Breast epithelium (tissue), 4 donors: ENCODE results near the gene RGS9. TPM values are rescaled to one million over a fixed set of nuclear protein-coding genes. Genes with fewer than 3 reads are reported as not detected.
A peak's percentile ranks its signal among the peaks of the same experiment; 100 is the strongest.

Experiments
- DNase-seq, 2 donors: peaks; one replicate each; pipeline ENCODE4 v3.0.0-alpha.2; 2019; ENCODE audit warnings: low spot score in 2 of 2
- H3K27ac ChIP-seq, 2 donors: fragments of 200-600 bp; sonication (generic) in 1 of 2; one replicate each; pipeline ENCODE4 v1.5.1; 2016 to 2019; ENCODE audit warnings: mild to moderate bottlenecking in 1 of 2
- H3K27me3 ChIP-seq, 2 donors: fragments of 200-600 bp; sonication (generic) in 1 of 2; one replicate each; pipeline versions ENCODE4 v1.5.1 to v1.6.0; 2017 to 2019; ENCODE audit warnings: control low read depth in 1 of 2, mild to moderate bottlenecking in 1 of 2
- H3K36me3 ChIP-seq: fragments of 200-600 bp; one replicate; pipeline ENCODE4 v1.5.1; 2019
- H3K4me1 ChIP-seq, 2 donors: fragments of 200-600 bp; sonication (generic); one replicate each; pipeline ENCODE4 v1.5.1; 2016 to 2019; ENCODE audit warnings: control low read depth in 1 of 2
- H3K4me3 ChIP-seq, 3 donors: fragments of 200-600 bp; sonication (generic); 1 replicate in 2 of 3; 2 replicates in 1 of 3; pipeline ENCODE4 v1.5.1; 2016 to 2019; ENCODE audit warnings: mild to moderate bottlenecking in 3 of 3, moderate library complexity in 2 of 3
- H3K9me3 ChIP-seq, 2 donors: fragments of 200-600 bp; sonication (generic) in 1 of 2; one replicate each; pipeline ENCODE4 v1.5.1; 2016 to 2019; ENCODE audit warnings: control low read depth in 1 of 2
- POLR2A ChIP-seq: fragments of 450-650 bp; IDR thresholded peaks from one replicate; pipeline ENCODE4 v1.6.1; 2016; ENCODE audit warnings: antibody characterized with exemption, mild to moderate bottlenecking, moderate library complexity
- POLR2AphosphoS5 ChIP-seq, 3 donors: sonication (generic); formaldehyde crosslinking; IDR thresholded peaks; one replicate each; pipeline ENCODE4 v1.6.1; 2017; ENCODE audit warnings: antibody characterized with exemption in 3 of 3
- intact Hi-C: fragments of 100-400 bp; cut with DNase I; formaldehyde crosslinking; loops from one replicate; pipeline ENCODE4 v1.15.1; 2023; ENCODE audit warnings: low total_unique reads
- total RNA-seq, 3 donors: library from RNA; depleted of rRNA; stranded (reverse); fragments of >200 nt; gene quantifications; one replicate each; pipeline ENCODE4 v1.1.0, GENCODE V29; 2016
- TF ChIP-seq, protein P1 (sequence below), 3 donors: fragments of 450-650 bp; IDR thresholded peaks; one replicate each; pipeline ENCODE4 v1.5.1; 2016 to 2017; ENCODE audit warnings: antibody characterized with exemption in 3 of 3, mild to moderate bottlenecking in 3 of 3, moderate library complexity in 3 of 3

The RGS9 gene
- total RNA-seq, 3 donors from 2014 or later, result 1.6 to 6.9 (median 5.0) TPM

DNA sequence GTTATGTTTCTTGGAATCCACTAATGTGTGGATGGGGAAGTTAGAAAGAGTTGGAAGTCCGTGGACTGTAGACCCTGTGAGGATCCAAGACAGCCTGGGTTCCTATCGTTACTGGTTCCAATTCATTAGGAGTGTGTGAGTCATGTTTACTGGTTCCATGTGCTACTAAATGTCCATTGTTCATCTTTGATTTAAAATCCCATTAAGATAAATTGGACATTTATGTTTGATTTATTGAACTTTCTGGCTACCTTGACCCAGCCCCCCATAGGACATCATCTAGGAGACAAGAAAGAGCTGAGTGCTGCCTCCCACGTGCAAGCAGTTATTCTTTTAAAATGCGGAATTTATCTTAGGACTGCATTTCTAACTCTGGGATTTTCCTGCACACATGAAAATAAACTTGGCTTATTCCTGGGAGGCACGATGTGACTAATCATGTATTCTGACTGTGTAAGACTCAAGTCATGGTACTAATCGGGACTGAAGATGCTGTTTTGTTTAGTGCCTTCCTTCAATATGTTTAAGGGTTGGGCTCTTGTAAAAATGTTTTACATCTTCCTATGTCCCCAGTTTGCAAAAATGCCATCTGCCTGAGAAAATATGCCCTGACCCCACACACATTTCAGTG, 53.4 kb downstream of the RGS9 start:
- DNase-seq, result no peak
- Histone ChIP-seq H3K27me3 (no peaks in the 10 kb centered on the region), H3K27ac (no peak overlapping the region), H3K9me3 (no peaks in the 10 kb centered on the region), H3K4me1 (no peaks in the 10 kb centered on the region), H3K36me3 (no peaks in the 10 kb centered on the region), H3K4me3 (no peak overlapping the region)
- intact Hi-C loops, result no loop called here
- TF ChIP-seq, protein P1, sequence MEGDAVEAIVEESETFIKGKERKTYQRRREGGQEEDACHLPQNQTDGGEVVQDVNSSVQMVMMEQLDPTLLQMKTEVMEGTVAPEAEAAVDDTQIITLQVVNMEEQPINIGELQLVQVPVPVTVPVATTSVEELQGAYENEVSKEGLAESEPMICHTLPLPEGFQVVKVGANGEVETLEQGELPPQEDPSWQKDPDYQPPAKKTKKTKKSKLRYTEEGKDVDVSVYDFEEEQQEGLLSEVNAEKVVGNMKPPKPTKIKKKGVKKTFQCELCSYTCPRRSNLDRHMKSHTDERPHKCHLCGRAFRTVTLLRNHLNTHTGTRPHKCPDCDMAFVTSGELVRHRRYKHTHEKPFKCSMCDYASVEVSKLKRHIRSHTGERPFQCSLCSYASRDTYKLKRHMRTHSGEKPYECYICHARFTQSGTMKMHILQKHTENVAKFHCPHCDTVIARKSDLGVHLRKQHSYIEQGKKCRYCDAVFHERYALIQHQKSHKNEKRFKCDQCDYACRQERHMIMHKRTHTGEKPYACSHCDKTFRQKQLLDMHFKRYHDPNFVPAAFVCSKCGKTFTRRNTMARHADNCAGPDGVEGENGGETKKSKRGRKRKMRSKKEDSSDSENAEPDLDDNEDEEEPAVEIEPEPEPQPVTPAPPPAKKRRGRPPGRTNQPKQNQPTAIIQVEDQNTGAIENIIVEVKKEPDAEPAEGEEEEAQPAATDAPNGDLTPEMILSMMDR (IDR thresholded peaks at IDR 0.05), result no peak
- no peak for TF ChIP-seq POLR2A
- no peak for TF ChIP-seq POLR2AphosphoS5 (IDR thresholded peaks at IDR 0.05)

- DNase-seq, result no peak
- Histone ChIP-seq H3K9me3 (no peaks in the 10 kb centered on the region), H3K4me3 (no peak overlapping the region), H3K27me3 (no peaks in the 10 kb centered on the region), H3K4me1 (no peaks in the 10 kb centered on the region), H3K27ac (no peak overlapping the region), H3K36me3 (no peaks in the 10 kb centered on the region)
- TF ChIP-seq, protein P1 (IDR thresholded peaks at IDR 0.05), result no peak
- TF ChIP-seq POLR2A, result no peak
- TF ChIP-seq POLR2AphosphoS5 (IDR thresholded peaks at IDR 0.05), result no peak
- intact Hi-C loops, result no loop called here
Observed at GRCh38 chr17:65191811-65192740, 54.9 kb downstream of the RGS9 start.

DNA sequence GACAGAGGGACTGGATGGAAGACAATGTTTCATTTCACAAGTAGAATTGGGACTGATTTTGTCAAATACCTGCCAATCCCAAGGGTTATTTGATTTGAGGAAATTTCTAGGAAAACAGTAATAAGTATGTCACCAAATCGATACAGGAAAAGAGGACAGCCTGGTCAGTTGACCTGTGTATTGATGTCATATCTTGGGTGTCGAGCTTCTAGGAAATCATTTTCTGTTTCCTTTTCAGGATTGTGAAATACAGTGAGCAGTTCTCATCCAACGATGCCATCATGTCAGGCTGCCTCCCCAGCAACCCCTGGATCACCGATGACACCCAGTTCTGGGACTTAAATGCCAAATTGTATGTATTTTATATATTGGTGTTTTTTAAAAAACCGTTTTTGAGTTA, 56.1 kb downstream of the RGS9 start:
- Histone ChIP-seq H3K27ac (peak overlapping the region in 1 of 2 donors; percentile 32), H3K4me3 (no peak overlapping the region), H3K27me3 (no peaks in the 10 kb centered on the region), H3K36me3 (no peaks in the 10 kb centered on the region), H3K9me3 (no peaks in the 10 kb centered on the region), H3K4me1 (no peaks in the 10 kb centered on the region)
- intact Hi-C loops, result no loop called here
- DNase-seq, result no peak
- TF ChIP-seq, protein P1 (IDR thresholded peaks at IDR 0.05), result no peak
- TF ChIP-seq POLR2AphosphoS5 (IDR thresholded peaks at IDR 0.05), result no peak

GRCh38 chr17:65193716-65194293, 56.6 kb downstream of the RGS9 start:
- H3K9me3 ChIP-seq, result no peaks in the 10 kb centered on the region
- H3K4me3 ChIP-seq, result no peak overlapping the region
- intact Hi-C loops, result no loop called here
- no peak for TF ChIP-seq POLR2AphosphoS5 (IDR thresholded peaks at IDR 0.05)
- TF ChIP-seq POLR2A, result no peak
- TF ChIP-seq, protein P1 (IDR thresholded peaks at IDR 0.05), result no peak
- DNase-seq, result peak in 1 of 2 donors; percentile 30
- H3K27me3 ChIP-seq, result no peaks in the 10 kb centered on the region
- no peaks in the 10 kb centered on the region for H3K36me3 ChIP-seq
- H3K4me1 ChIP-seq, result no peaks in the 10 kb centered on the region
- peak overlapping the region in 1 of 2 donors; percentile 43 for H3K27ac ChIP-seq
